Hematopoietic multipotent progenitor cell treated with erythropoietin and hydrocortisone succinate and interleukin-3 and kit ligand, for 6 days (in vitro differentiated cells): ENCODE results near the gene ITGB2.

Experiments used
- DNase-seq: peaks from one replicate; pipeline ENCODE4 v3.0.0-alpha.2; 2015

ITGB2 gene

GRCh38 chr21:44920694-44921604 is at the start of gene ITGB2:
Gene ITGB2, minus strand, starts transcription at chr21:44920899. Its CDS starts 10,117 bp downstream, at chr21:44910782.
- peak; percentile 70 for DNase-seq

- DNase-seq = peak; percentile 49
These were observed 49.4 kb upstream of the ITGB2 start for GRCh38 chr21:44969931-44970755.

- no peak for DNase-seq
These were observed 48.5 kb upstream of the ITGB2 start for GRCh38 chr21:44969066-44969670.

GRCh38 chr21:44967082-44968047 is 46.7 kb upstream of the ITGB2 start:
- DNase-seq = no peak

GRCh38 chr21:44966135-44967081 is 45.7 kb upstream of the ITGB2 start:
- DNase-seq = peak; percentile 89

- DNase-seq = peak; percentile 40
These were observed 44.7 kb upstream of the ITGB2 start for GRCh38 chr21:44965251-44966022.

- DNase-seq = no peak
These were observed 43.7 kb upstream of the ITGB2 start for GRCh38 chr21:44964381-44964780.

GRCh38 chr21:44962403-44962966 is 41.8 kb upstream of the ITGB2 start:
- no peak for DNase-seq

GRCh38 chr21:44960141-44961092 is 39.7 kb upstream of the ITGB2 start:
- DNase-seq = no peak

GRCh38 chr21:44959376-44960091 is 38.8 kb upstream of the ITGB2 start:
- DNase-seq = no peak

GRCh38 chr21:44958471-44959191 is 37.9 kb upstream of the ITGB2 start:
- DNase-seq = no peak

- no peak for DNase-seq
These were observed 37.3 kb upstream of the ITGB2 start for GRCh38 chr21:44957901-44958451.

- DNase-seq = no peak
These were observed 36.5 kb upstream of the ITGB2 start for GRCh38 chr21:44957047-44957831.

- no peak for DNase-seq
These were observed 35.8 kb upstream of the ITGB2 start for GRCh38 chr21:44956356-44957046.

- no peak for DNase-seq
These were observed 35.1 kb upstream of the ITGB2 start for GRCh38 chr21:44955798-44956175.
